C4-2B (cell line): ENCODE data around the gene CDC14B.

Experiments
- CTCF ChIP-seq: fragments of 450-650 bp; conservative IDR thresholded peaks from 2 replicates; pipeline ENCODE4 v1.5.1; 2017; ENCODE audit warnings: mild to moderate bottlenecking
- ZFX ChIP-seq: fragments of 450-650 bp; IDR thresholded peaks from 2 replicates; pipeline ENCODE4 v1.6.1; 2017

GRCh38 chr9:96513622-96514021 lies 106.0 kb downstream of the CDC14B start:
- no peak for TF ChIP-seq CTCF
- no peak for TF ChIP-seq ZFX
